Measurements from ENCODE around the gene PEMT. TPM values are rescaled to one million over a fixed set of nuclear protein-coding genes. Genes with fewer than 3 reads are reported as not detected.

The PEMT gene
- total RNA-seq (2021) (51.9 to 54.6 TPM (median 53.1 TPM) in 3 replicates), Bru-seq, nascent RNA (percentile 44 among the genes with signal in this experiment)
- long read RNA-seq, experiment 1, transcript PEMT-201 (7 exons, 1,013 nt): major isoform, 83 of 110 reads
- long read RNA-seq, experiment 1, partial matches to known transcripts: 3 of 110 reads
- long read RNA-seq, experiment 1, other reads (novel, unspliced or antisense): 21 of 110 reads
- long read RNA-seq, experiment 2, transcript PEMT-201 (7 exons, 1,013 nt): major isoform, 39 of 59 reads
- long read RNA-seq, experiment 2, partial matches to known transcripts: 2 of 59 reads
- long read RNA-seq, experiment 2, other reads (novel, unspliced or antisense): 18 of 59 reads
- long read RNA-seq, experiment 3, transcript PEMT-201 (7 exons, 1,013 nt): major isoform, 80 of 93 reads
- long read RNA-seq, experiment 3, partial matches to known transcripts: 0 of 93 reads
- long read RNA-seq, experiment 3, other reads (novel, unspliced or antisense): 13 of 93 reads

DNA sequence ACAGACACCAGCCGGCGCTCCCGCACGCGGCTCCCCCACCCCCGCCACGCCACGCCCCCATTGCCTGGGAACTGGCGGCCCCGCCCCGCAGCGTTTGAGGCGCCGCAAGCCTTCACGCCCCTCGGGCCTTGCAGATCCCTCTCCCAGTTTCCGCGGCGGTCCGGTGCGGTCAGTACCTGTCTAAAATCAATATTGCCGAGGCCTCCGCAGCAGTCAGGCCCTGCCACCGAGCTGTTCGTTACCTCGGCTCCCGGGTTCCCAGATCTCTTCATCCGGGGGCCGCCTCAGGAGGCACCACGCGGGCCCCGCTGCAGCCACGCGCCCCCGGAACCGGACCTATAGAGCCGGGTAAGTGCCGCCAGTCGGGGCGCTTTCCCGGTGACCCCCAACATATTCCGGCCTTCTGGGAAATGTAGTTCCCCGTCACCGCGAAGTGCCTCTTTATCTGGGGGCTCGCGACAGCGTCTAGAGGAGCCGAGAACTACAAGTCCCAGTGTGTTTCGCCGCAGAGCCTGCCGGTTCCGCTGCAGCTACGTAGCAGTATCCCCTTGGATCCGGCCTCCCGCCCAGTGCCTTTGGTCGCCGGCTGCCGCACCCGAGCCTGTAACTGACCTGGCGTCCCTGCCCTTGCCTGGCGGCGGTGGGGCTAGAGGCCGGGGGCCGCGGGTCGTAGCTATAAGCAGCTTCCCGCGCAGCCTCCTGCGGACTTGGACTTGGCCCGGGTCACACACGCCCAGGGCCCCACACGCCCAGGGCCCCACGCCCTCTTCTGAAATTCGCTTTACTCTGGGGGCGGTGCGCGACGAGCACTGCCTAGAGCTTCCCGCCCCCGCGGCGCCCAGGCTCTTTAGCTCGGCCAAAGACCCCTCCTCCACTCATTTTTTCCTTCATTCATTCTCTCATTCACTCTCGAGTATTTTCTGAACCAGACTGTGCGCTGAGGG lies at the start of gene PEMT:
TSS of gene PEMT (minus strand) at position 354 of the 944 bp plus-strand sequence. CDS start at position 272, 82 bp downstream.
- peak within 1 kb of the TSS; percentile 95 for H3K4me3 Mint-ChIP-seq
- CTCF ChIA-PET: interaction anchor here (1.1 to 1.8 kb wide), 6 partner anchors 12 to 204 kb away, joined by 3 to 13 read pairs (median 4); partner anchors contain the start of gene RASD1
- ATAC-seq (peak; percentile 98), DNase-seq (ENCODE audit: low spot score) (peak; percentile 95)
- H3K4me1 Mint-ChIP-seq: peaks cover 17% of the 10 kb centered on the region
- POLR2A ChIA-PET: interaction anchor here (0.6 to 2.4 kb wide), 5 partner anchors 12 to 234 kb away, joined by 3 to 13 read pairs (median 4); partner anchors contain the start of gene RASD1
- TF ChIP-seq GABPB1 (CRISPR knock-in tag; IDR thresholded peaks at IDR 0.05): peak; percentile 48; the same call in 1 of the 2 replicates
- peak; percentile 47; the same call in 1 of the 2 replicates for TF ChIP-seq HMGXB4 (CRISPR knock-in tag; IDR thresholded peaks at IDR 0.05)
- TF ChIP-seq ETV6 (CRISPR knock-in tag; IDR thresholded peaks at IDR 0.05): peak; percentile 62; the same call in 1 of the 2 replicates
- TF ChIP-seq, protein P1, sequence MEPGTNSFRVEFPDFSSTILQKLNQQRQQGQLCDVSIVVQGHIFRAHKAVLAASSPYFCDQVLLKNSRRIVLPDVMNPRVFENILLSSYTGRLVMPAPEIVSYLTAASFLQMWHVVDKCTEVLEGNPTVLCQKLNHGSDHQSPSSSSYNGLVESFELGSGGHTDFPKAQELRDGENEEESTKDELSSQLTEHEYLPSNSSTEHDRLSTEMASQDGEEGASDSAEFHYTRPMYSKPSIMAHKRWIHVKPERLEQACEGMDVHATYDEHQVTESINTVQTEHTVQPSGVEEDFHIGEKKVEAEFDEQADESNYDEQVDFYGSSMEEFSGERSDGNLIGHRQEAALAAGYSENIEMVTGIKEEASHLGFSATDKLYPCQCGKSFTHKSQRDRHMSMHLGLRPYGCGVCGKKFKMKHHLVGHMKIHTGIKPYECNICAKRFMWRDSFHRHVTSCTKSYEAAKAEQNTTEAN (CRISPR knock-in tag; IDR thresholded peaks at IDR 0.05): peak; percentile 57; the same call in 1 of the 2 replicates
- TF ChIP-seq HMGA2 (CRISPR knock-in tag; IDR thresholded peaks at IDR 0.05): 0 out of 2 replicates have a peak, but pooled peaks have one; percentile 35
- TF ChIP-seq, protein P2, sequence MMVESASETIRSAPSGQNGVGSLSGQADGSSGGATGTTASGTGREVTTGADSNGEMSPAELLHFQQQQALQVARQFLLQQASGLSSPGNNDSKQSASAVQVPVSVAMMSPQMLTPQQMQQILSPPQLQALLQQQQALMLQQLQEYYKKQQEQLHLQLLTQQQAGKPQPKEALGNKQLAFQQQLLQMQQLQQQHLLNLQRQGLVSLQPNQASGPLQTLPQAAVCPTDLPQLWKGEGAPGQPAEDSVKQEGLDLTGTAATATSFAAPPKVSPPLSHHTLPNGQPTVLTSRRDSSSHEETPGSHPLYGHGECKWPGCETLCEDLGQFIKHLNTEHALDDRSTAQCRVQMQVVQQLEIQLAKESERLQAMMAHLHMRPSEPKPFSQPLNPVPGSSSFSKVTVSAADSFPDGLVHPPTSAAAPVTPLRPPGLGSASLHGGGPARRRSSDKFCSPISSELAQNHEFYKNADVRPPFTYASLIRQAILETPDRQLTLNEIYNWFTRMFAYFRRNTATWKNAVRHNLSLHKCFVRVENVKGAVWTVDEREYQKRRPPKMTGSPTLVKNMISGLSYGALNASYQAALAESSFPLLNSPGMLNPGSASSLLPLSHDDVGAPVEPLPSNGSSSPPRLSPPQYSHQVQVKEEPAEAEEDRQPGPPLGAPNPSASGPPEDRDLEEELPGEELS (CRISPR knock-in tag; IDR thresholded peaks at IDR 0.05): peak; percentile 19; the same call in 1 of the 2 replicates
- 0 out of 2 replicates have a peak, but pooled peaks have one; percentile 13 for TF ChIP-seq USF2 (CRISPR knock-in tag; IDR thresholded peaks at IDR 0.05)
- no peak for TF ChIP-seq ZMAT4 (CRISPR knock-in tag; IDR thresholded peaks at IDR 0.05)
- TF ChIP-seq CDX4 (CRISPR knock-in tag; IDR thresholded peaks at IDR 0.05; ENCODE audit: borderline replicate concordance): no peak
- TF ChIP-seq E2F4 (CRISPR knock-in tag; IDR thresholded peaks at IDR 0.05; ENCODE audit: borderline replicate concordance, low read depth): no peak
- TF ChIP-seq ZNF121 (CRISPR knock-in tag; IDR thresholded peaks at IDR 0.05): no peak
- TF ChIP-seq, protein P3, sequence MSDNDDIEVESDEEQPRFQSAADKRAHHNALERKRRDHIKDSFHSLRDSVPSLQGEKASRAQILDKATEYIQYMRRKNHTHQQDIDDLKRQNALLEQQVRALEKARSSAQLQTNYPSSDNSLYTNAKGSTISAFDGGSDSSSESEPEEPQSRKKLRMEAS (CRISPR knock-in tag; IDR thresholded peaks at IDR 0.05): peak; percentile 78
- TF ChIP-seq NR1H2 (CRISPR knock-in tag; IDR thresholded peaks at IDR 0.05): no peak
- peak; percentile 3 for TF ChIP-seq NFYB (CRISPR knock-in tag; conservative IDR thresholded peaks at IDR 0.05; ENCODE audit: low read depth)
- peak; percentile 88 for TF ChIP-seq SP1 (CRISPR knock-in tag; conservative IDR thresholded peaks at IDR 0.05)
- TF ChIP-seq, protein P4, sequence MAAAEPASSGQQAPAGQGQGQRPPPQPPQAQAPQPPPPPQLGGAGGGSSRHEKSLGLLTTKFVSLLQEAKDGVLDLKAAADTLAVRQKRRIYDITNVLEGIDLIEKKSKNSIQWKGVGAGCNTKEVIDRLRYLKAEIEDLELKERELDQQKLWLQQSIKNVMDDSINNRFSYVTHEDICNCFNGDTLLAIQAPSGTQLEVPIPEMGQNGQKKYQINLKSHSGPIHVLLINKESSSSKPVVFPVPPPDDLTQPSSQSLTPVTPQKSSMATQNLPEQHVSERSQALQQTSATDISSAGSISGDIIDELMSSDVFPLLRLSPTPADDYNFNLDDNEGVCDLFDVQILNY (CRISPR knock-in tag; IDR thresholded peaks at IDR 0.05): peak; percentile 44; the same call in 1 of the 2 replicates
- TF ChIP-seq IRF2 (CRISPR knock-in tag; IDR thresholded peaks at IDR 0.05; ENCODE audit: borderline replicate concordance, low read depth): no peak
- peak; percentile 72 for TF ChIP-seq FOXK1 (CRISPR knock-in tag; IDR thresholded peaks at IDR 0.05)
- TF ChIP-seq, protein P5, sequence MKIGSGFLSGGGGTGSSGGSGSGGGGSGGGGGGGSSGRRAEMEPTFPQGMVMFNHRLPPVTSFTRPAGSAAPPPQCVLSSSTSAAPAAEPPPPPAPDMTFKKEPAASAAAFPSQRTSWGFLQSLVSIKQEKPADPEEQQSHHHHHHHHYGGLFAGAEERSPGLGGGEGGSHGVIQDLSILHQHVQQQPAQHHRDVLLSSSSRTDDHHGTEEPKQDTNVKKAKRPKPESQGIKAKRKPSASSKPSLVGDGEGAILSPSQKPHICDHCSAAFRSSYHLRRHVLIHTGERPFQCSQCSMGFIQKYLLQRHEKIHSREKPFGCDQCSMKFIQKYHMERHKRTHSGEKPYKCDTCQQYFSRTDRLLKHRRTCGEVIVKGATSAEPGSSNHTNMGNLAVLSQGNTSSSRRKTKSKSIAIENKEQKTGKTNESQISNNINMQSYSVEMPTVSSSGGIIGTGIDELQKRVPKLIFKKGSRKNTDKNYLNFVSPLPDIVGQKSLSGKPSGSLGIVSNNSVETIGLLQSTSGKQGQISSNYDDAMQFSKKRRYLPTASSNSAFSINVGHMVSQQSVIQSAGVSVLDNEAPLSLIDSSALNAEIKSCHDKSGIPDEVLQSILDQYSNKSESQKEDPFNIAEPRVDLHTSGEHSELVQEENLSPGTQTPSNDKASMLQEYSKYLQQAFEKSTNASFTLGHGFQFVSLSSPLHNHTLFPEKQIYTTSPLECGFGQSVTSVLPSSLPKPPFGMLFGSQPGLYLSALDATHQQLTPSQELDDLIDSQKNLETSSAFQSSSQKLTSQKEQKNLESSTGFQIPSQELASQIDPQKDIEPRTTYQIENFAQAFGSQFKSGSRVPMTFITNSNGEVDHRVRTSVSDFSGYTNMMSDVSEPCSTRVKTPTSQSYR (CRISPR knock-in tag; IDR thresholded peaks at IDR 0.05): 0 out of 2 replicates have a peak, but pooled peaks have one; percentile 22
- peak within 1 kb of the TSS; percentile 96 for H3K27ac Mint-ChIP-seq
- H3K9me3 Mint-ChIP-seq: no peaks in the 10 kb centered on the region
- H3K36me3 Mint-ChIP-seq: no peaks in the 10 kb centered on the region
- no peaks in the 10 kb centered on the region for H3K27me3 Mint-ChIP-seq (ENCODE audit: low read depth)

All from WTC11 (cell line).